ENCODE data around the gene STRN3.

The STRN3 gene

GRCh38 chr14:30921305-30921704 is 104.9 kb downstream of the STRN3 start:
- H4K20me1 ChIP-seq (ENCODE audit: insufficient read depth) = no peaks in the 10 kb centered on the region
- no peaks in the 10 kb centered on the region for H3K36me3 ChIP-seq (ENCODE audit: insufficient read depth)
- no peak overlapping the region for H3K9ac ChIP-seq
- peaks cover 14% of the 10 kb centered on the region for H3K4me1 ChIP-seq (ENCODE audit: low read depth, poor library complexity, severe bottlenecking)
- H2AFZ ChIP-seq (ENCODE audit: low read depth) = no peak overlapping the region
- H3K79me2 ChIP-seq (ENCODE audit: insufficient read depth, low read depth) = no peaks in the 10 kb centered on the region
- H3K4me2 ChIP-seq = no peak overlapping the region
- H3K27me3 ChIP-seq (ENCODE audit: insufficient read depth, low read depth) = no peaks in the 10 kb centered on the region
- TF ChIP-seq CTCF (conservative IDR thresholded peaks at IDR 0.05; ENCODE audit: low read depth, low read length) = no peak
- H3K27ac ChIP-seq = no peak overlapping the region
- no peak overlapping the region for H3K4me3 ChIP-seq (IDR thresholded peaks at IDR 0.05; ENCODE audit: insufficient read depth, low read depth, low read length)

- Histone ChIP-seq H3K79me2 (ENCODE audit: insufficient read depth, low read depth) (no peaks in the 10 kb centered on the region), H3K4me3 (IDR thresholded peaks at IDR 0.05; ENCODE audit: insufficient read depth, low read depth, low read length) (no peak overlapping the region), H2AFZ (ENCODE audit: low read depth) (no peak overlapping the region), H3K27ac (no peak overlapping the region), H3K9ac (no peak overlapping the region), H3K4me2 (no peak overlapping the region), H3K36me3 (ENCODE audit: insufficient read depth) (no peaks in the 10 kb centered on the region), H4K20me1 (ENCODE audit: insufficient read depth) (no peaks in the 10 kb centered on the region), H3K4me1 (ENCODE audit: low read depth, poor library complexity, severe bottlenecking) (no peaks in the 10 kb centered on the region), H3K27me3 (ENCODE audit: insufficient read depth, low read depth) (no peaks in the 10 kb centered on the region)
- TF ChIP-seq CTCF (conservative IDR thresholded peaks at IDR 0.05; ENCODE audit: low read depth, low read length) = no peak
These were observed 110.6 kb downstream of the STRN3 start for GRCh38 chr14:30915596-30915995.

GRCh38 chr14:30914812-30915211 is 111.4 kb downstream of the STRN3 start:
- Histone ChIP-seq H3K79me2 (ENCODE audit: insufficient read depth, low read depth) (no peaks in the 10 kb centered on the region), H2AFZ (ENCODE audit: low read depth) (no peak overlapping the region)
- no peak for TF ChIP-seq CTCF (conservative IDR thresholded peaks at IDR 0.05; ENCODE audit: low read depth, low read length)

GRCh38 chr14:30908826-30909225 is 117.4 kb downstream of the STRN3 start:
- no peaks in the 10 kb centered on the region for H3K4me1 ChIP-seq (ENCODE audit: low read depth, poor library complexity, severe bottlenecking)
- H3K27ac ChIP-seq = no peak overlapping the region
- H3K79me2 ChIP-seq (ENCODE audit: insufficient read depth, low read depth) = no peaks in the 10 kb centered on the region
- H2AFZ ChIP-seq (ENCODE audit: low read depth) = no peak overlapping the region
- no peak overlapping the region for H3K4me3 ChIP-seq (IDR thresholded peaks at IDR 0.05; ENCODE audit: insufficient read depth, low read depth, low read length)
- H3K9ac ChIP-seq = no peak overlapping the region
- H3K27me3 ChIP-seq (ENCODE audit: insufficient read depth, low read depth) = no peaks in the 10 kb centered on the region
- H3K36me3 ChIP-seq (ENCODE audit: insufficient read depth) = no peaks in the 10 kb centered on the region
- no peaks in the 10 kb centered on the region for H4K20me1 ChIP-seq (ENCODE audit: insufficient read depth)
- H3K4me2 ChIP-seq = no peak overlapping the region
- no peak for TF ChIP-seq CTCF (conservative IDR thresholded peaks at IDR 0.05; ENCODE audit: low read depth, low read length)

More at GRCh38 chr14:30914812-30915211, 111.4 kb downstream of the STRN3 start:
- Histone ChIP-seq H3K27ac (no peak overlapping the region), H3K4me3 (IDR thresholded peaks at IDR 0.05; ENCODE audit: insufficient read depth, low read depth, low read length) (no peak overlapping the region), H3K36me3 (ENCODE audit: insufficient read depth) (no peaks in the 10 kb centered on the region), H3K27me3 (ENCODE audit: insufficient read depth, low read depth) (no peaks in the 10 kb centered on the region), H3K9ac (no peak overlapping the region), H3K4me1 (ENCODE audit: low read depth, poor library complexity, severe bottlenecking) (no peaks in the 10 kb centered on the region), H3K4me2 (no peak overlapping the region), H4K20me1 (ENCODE audit: insufficient read depth) (no peaks in the 10 kb centered on the region)
